Effector memory CD8-positive, alpha-beta T cell (primary cell): ENCODE measurements around the gene IGSF9B.

Experiments
- ATAC-seq: fragments of 150-1000 bp; cut with Tn5 transposase; replicated peaks from 2 replicates; pipeline ENCODE4 v1.10.0; 2021; ENCODE audit warnings: mild to moderate bottlenecking, moderate library complexity
- DNase-seq, 3 experiments: peaks; one replicate each; pipeline ENCODE4 v3.0.0; 2021
- H3K27ac Mint-ChIP-seq, 2 donors: one replicate each; pipeline ENCODE4 v1.8.0; 2022; ENCODE audit warnings: mild to moderate bottlenecking in 2 of 2, mixed read lengths in 2 of 2, moderate library complexity in 2 of 2
- H3K27me3 Mint-ChIP-seq, 2 donors: one replicate each; pipeline ENCODE4 v1.8.0; 2022; ENCODE audit warnings: mixed read lengths in 2 of 2
- H3K36me3 Mint-ChIP-seq: one replicate; pipeline ENCODE4 v1.8.0; 2022; ENCODE audit warnings: mild to moderate bottlenecking, moderate library complexity, mixed read lengths; ENCODE audit not compliant: insufficient read depth
- H3K4me1 Mint-ChIP-seq, 2 donors: one replicate each; pipeline ENCODE4 v1.8.0; 2022; ENCODE audit warnings: low read depth in 2 of 2, mixed read lengths in 2 of 2
- H3K4me3 Mint-ChIP-seq, 2 donors: one replicate each; pipeline ENCODE4 v1.8.0; 2022; ENCODE audit warnings: mild to moderate bottlenecking in 2 of 2, mixed read lengths in 2 of 2, moderate library complexity in 2 of 2
- H3K9me3 Mint-ChIP-seq, 2 donors: one replicate each; pipeline ENCODE4 v1.8.0; 2022; ENCODE audit warnings: mixed read lengths in 2 of 2

Gene IGSF9B

GRCh38 chr11:133993921-133994320 lies 37.2 kb upstream of the IGSF9B start:
- no peak for ATAC-seq
- Mint-ChIP-seq H3K36me3 (no peaks in the 10 kb centered on the region), H3K4me1 (peaks cover 3 to 7% of the 10 kb centered on the region in 2 donors), H3K27ac (no peak overlapping the region), H3K4me3 (no peak overlapping the region), H3K9me3 (no peaks in the 10 kb centered on the region), H3K27me3 (peaks cover 43 to 69% of the 10 kb centered on the region in 2 donors)
- no peak for DNase-seq

GRCh38 chr11:133993107-133993506 lies 36.3 kb upstream of the IGSF9B start:
- H3K27me3 Mint-ChIP-seq = peaks cover 42 to 69% of the 10 kb centered on the region in 2 donors
- H3K9me3 Mint-ChIP-seq = no peaks in the 10 kb centered on the region
- no peak for ATAC-seq
- no peak for DNase-seq
- H3K27ac Mint-ChIP-seq = no peak overlapping the region
- H3K36me3 Mint-ChIP-seq = no peaks in the 10 kb centered on the region
- H3K4me3 Mint-ChIP-seq = no peak overlapping the region
- H3K4me1 Mint-ChIP-seq = peaks cover 3 to 7% of the 10 kb centered on the region in 2 donors

DNA sequence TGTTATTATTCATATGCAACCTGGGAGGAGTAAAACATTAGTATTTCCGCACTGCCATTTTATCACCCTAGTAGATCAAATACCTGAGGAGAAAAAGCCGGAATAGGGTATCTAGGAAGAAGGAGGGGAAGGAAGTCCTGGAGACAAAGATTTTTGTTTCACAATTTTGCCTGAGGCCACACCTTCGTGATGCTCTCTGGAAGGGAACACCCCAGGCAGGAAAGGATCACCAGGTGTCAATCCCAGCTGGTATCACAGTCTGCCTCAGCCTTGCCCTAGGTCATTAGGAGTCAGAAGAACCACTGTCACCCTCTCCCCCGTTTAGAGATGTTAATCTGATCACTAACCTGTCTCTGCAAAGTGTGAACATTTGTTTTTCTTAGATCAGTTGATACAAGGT lies 35.4 kb upstream of the IGSF9B start:
- Mint-ChIP-seq H3K4me3 (no peak overlapping the region), H3K27me3 (peaks cover 32 to 68% of the 10 kb centered on the region in 2 donors), H3K4me1 (peaks cover 3 to 7% of the 10 kb centered on the region in 2 donors), H3K9me3 (no peaks in the 10 kb centered on the region), H3K36me3 (peaks cover 3% of the 10 kb centered on the region), H3K27ac (no peak overlapping the region)
- no peak for ATAC-seq
- DNase-seq = no peak

- Mint-ChIP-seq H3K4me1 (peaks cover 3 to 7% of the 10 kb centered on the region in 2 donors), H3K27me3 (peaks cover 22 to 69% of the 10 kb centered on the region in 2 donors), H3K36me3 (peaks cover 3% of the 10 kb centered on the region), H3K4me3 (no peak overlapping the region), H3K27ac (no peak overlapping the region), H3K9me3 (no peaks in the 10 kb centered on the region)
- ATAC-seq = no peak
- DNase-seq = no peak
Observed at GRCh38 chr11:133991101-133991500, 34.3 kb upstream of the IGSF9B start.

- H3K27me3 Mint-ChIP-seq = peaks cover 20 to 71% of the 10 kb centered on the region in 2 donors
- peaks cover 3 to 7% of the 10 kb centered on the region in 2 donors for H3K4me1 Mint-ChIP-seq
- no peak overlapping the region for H3K27ac Mint-ChIP-seq
- no peaks in the 10 kb centered on the region for H3K9me3 Mint-ChIP-seq
- peaks cover 3% of the 10 kb centered on the region for H3K36me3 Mint-ChIP-seq
- no peak overlapping the region for H3K4me3 Mint-ChIP-seq
- DNase-seq (no peak), ATAC-seq (no peak)
Observed at GRCh38 chr11:133990501-133990900, 33.7 kb upstream of the IGSF9B start.

- no peak overlapping the region for H3K4me3 Mint-ChIP-seq
- DNase-seq (no peak), ATAC-seq (no peak)
- no peaks in the 10 kb centered on the region for H3K9me3 Mint-ChIP-seq
- peaks cover 0 to 3% of the 10 kb centered on the region in 2 donors for H3K4me1 Mint-ChIP-seq
- no peak overlapping the region for H3K27ac Mint-ChIP-seq
- peaks cover 3% of the 10 kb centered on the region for H3K36me3 Mint-ChIP-seq
- H3K27me3 Mint-ChIP-seq = peaks cover 14 to 73% of the 10 kb centered on the region in 2 donors
Observed at GRCh38 chr11:133988686-133989410, 32.1 kb upstream of the IGSF9B start.

DNA sequence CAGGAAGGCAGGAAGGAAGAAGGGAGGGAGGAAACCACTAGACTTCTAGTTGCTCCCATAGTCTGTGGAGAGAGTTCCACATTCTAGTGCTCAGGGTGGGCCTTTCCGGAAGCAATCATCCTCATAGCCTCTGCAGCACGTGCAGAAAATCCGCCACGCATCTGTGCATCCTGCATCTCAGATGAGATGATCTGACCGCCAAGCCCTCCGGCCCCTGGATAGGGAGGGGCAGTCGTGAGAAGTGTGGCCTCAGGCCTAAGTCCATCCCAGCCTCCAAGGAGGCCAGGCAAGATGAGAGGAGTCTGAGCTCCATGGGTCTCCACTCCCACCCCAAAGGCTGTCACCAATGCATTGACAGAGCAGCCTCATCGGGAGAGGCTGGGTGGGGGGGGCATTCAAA lies 30.4 kb upstream of the IGSF9B start:
- peaks cover 3% of the 10 kb centered on the region for H3K36me3 Mint-ChIP-seq
- no peak for ATAC-seq

DNA sequence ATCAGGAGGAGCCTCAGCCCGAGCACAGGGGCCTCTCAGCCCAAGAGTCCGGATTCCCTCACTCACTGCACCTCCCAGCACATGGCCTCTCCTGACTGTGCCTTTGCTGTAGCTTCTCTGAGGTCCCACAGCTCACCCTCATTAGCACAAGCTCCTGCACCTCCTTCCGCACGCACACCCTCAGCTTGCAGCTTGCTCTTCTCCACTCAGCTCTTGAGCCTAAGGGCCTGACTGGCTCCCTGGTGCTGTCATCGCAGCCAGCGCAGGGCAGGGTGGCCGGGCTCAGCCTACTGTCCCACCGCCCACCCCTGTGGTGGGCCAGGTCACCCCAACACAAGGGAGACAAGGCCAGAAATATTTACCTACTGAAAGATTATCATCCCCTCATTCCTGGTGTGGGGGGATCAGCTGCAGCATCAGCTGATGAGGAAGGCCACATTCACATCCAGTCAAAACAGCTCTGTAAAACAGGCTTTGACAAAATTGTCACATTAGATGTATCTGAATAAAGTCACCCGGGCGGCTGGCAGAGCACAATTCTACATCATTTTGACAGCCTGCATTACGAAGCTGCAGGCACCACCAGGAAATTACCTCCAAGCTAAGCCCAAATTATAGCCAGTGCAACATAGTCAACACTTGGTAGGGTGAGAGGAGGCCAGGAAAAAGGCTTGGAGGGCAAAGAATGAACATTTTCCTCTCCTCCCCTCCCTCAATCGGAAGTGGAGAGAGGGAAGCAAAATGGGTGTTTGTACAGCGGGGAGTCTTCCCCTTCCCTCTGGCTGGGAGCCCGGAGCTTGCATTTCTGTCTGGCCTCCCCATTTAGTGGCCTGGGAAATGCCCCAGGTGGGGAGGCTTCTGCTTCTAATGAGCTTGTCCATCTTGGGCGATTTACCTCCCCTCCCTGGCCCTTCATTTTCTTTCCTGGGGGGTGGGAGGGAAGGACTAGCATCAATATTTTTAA lies 29.5 kb upstream of the IGSF9B start:
- no peaks in the 10 kb centered on the region for H3K9me3 Mint-ChIP-seq
- no peak overlapping the region for H3K4me3 Mint-ChIP-seq
- H3K36me3 Mint-ChIP-seq = peaks cover 3% of the 10 kb centered on the region
- DNase-seq (no peak), ATAC-seq (no peak)
- H3K4me1 Mint-ChIP-seq = peaks cover 0 to under 1% of the 10 kb centered on the region in 2 donors
- H3K27me3 Mint-ChIP-seq = peaks cover 28 to 92% of the 10 kb centered on the region in 2 donors
- no peak overlapping the region for H3K27ac Mint-ChIP-seq

More for the DNA sequence above, 30.4 kb upstream of the IGSF9B start:
- DNase-seq = no peak
- no peak overlapping the region for H3K4me3 Mint-ChIP-seq
- no peaks in the 10 kb centered on the region for H3K9me3 Mint-ChIP-seq
- peaks cover 25 to 89% of the 10 kb centered on the region in 2 donors for H3K27me3 Mint-ChIP-seq
- no peak overlapping the region for H3K27ac Mint-ChIP-seq
- peaks cover 0 to 3% of the 10 kb centered on the region in 2 donors for H3K4me1 Mint-ChIP-seq

- peaks cover 3% of the 10 kb centered on the region for H3K36me3 Mint-ChIP-seq
Observed at GRCh38 chr11:133984828-133985227, 28.1 kb upstream of the IGSF9B start.

GRCh38 chr11:133983660-133984316 lies 27.0 kb upstream of the IGSF9B start:
- Mint-ChIP-seq H3K4me1 (no peaks in the 10 kb centered on the region), H3K27ac (no peak overlapping the region), H3K9me3 (no peaks in the 10 kb centered on the region), H3K27me3 (peaks cover 25 to 73% of the 10 kb centered on the region in 2 donors), H3K36me3 (peaks cover 3% of the 10 kb centered on the region), H3K4me3 (no peak overlapping the region)
- DNase-seq (no peak), ATAC-seq (no peak)

More at GRCh38 chr11:133984828-133985227, 28.1 kb upstream of the IGSF9B start:
- DNase-seq = no peak
- Mint-ChIP-seq H3K4me1 (no peaks in the 10 kb centered on the region), H3K4me3 (no peak overlapping the region), H3K9me3 (no peaks in the 10 kb centered on the region), H3K27me3 (peaks cover 25 to 84% of the 10 kb centered on the region in 2 donors), H3K27ac (no peak overlapping the region)
- ATAC-seq = no peak

DNA sequence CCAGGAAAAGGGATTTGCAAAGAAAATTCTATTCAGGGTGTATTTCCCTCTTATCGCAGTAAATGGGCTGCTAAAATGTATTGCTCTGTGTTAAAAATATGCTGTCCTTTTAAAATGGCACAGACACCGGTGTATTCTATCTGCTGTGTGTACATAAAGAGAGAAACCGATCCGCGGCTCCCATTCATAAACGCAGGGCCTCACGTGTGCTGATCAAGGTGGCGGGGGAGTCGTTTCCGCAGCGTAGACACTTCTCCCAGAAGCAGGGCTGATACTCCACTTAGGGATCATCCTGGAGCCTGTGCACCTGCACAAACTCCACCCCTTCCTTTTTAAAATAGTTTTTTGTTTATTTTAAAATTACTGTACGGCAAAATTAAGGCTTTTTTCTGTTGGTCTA lies 26.1 kb upstream of the IGSF9B start:
- Mint-ChIP-seq H3K4me1 (no peaks in the 10 kb centered on the region), H3K9me3 (no peaks in the 10 kb centered on the region), H3K4me3 (no peak overlapping the region), H3K27me3 (peaks cover 29 to 68% of the 10 kb centered on the region in 2 donors), H3K36me3 (peaks cover under 1% of the 10 kb centered on the region), H3K27ac (no peak overlapping the region)
- ATAC-seq (no peak), DNase-seq (no peak)

GRCh38 chr11:133982151-133982550 lies 25.4 kb upstream of the IGSF9B start:
- Mint-ChIP-seq H3K36me3 (no peaks in the 10 kb centered on the region), H3K4me1 (no peaks in the 10 kb centered on the region), H3K4me3 (no peak overlapping the region), H3K27ac (no peak overlapping the region), H3K9me3 (no peaks in the 10 kb centered on the region), H3K27me3 (peaks cover 35 to 70% of the 10 kb centered on the region in 2 donors)
- DNase-seq = no peak
- no peak for ATAC-seq

DNA sequence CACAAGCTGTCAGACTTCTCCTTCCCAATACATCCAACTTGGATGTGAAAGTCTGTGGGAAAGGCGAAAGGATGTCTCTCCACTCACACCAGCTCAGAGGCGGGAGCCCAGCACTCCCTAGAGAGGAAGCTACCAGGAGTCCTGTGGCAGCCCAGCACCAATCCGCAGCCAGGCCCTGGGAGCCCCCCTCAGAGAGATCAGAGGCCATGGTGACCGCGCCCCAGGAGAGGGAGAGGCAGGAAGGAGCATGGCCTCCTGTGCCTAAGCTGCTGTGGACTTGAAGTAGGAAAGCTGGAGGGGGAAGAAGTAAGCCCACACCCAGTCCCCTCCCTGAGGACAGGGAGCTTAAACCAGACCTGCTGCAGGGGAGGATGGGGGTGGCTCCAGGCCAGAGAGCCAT lies 24.4 kb upstream of the IGSF9B start:
- Mint-ChIP-seq H3K4me3 (no peak overlapping the region), H3K4me1 (no peaks in the 10 kb centered on the region), H3K9me3 (no peaks in the 10 kb centered on the region), H3K27me3 (peaks cover 41 to 69% of the 10 kb centered on the region in 2 donors), H3K27ac (no peak overlapping the region), H3K36me3 (no peaks in the 10 kb centered on the region)
- ATAC-seq (no peak), DNase-seq (no peak)
